ENCODE measurements around the gene ZNF253. TPM values are rescaled to one million over a fixed set of nuclear protein-coding genes. Genes with fewer than 3 reads are reported as not detected.
"Not testable (repeated sequence)": the region's sequence is repeated elsewhere in the genome, so short reads cannot be mapped to it uniquely, and the experiment has no call there.

ZNF253 gene
- total RNA-seq, 1 donor from 2014 or later, result 2.1 TPM

- TF ChIP-seq, protein P1, sequence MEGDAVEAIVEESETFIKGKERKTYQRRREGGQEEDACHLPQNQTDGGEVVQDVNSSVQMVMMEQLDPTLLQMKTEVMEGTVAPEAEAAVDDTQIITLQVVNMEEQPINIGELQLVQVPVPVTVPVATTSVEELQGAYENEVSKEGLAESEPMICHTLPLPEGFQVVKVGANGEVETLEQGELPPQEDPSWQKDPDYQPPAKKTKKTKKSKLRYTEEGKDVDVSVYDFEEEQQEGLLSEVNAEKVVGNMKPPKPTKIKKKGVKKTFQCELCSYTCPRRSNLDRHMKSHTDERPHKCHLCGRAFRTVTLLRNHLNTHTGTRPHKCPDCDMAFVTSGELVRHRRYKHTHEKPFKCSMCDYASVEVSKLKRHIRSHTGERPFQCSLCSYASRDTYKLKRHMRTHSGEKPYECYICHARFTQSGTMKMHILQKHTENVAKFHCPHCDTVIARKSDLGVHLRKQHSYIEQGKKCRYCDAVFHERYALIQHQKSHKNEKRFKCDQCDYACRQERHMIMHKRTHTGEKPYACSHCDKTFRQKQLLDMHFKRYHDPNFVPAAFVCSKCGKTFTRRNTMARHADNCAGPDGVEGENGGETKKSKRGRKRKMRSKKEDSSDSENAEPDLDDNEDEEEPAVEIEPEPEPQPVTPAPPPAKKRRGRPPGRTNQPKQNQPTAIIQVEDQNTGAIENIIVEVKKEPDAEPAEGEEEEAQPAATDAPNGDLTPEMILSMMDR (IDR thresholded peaks at IDR 0.05; ENCODE audit: insufficient read depth, low read length, severe bottlenecking), result no peak
- FAIRE-seq, result no peak
- no peak for DNase-seq (ENCODE audit: low read depth)
- Histone ChIP-seq H3K36me3 (ENCODE audit: control insufficient read depth, insufficient read depth, low read length) (no peaks in the 10 kb centered on the region), H3K4me3 (ENCODE audit: low read depth, low read length) (no peak overlapping the region), H3K27me3 (ENCODE audit: control insufficient read depth, insufficient read depth, low read length) (no peaks in the 10 kb centered on the region)
Observed at GRCh38 chr19:19823916-19824315, 41.8 kb upstream of the ZNF253 start.

- no peaks in the 10 kb centered on the region for H3K27me3 ChIP-seq (ENCODE audit: control insufficient read depth, insufficient read depth, low read length)
- H3K36me3 ChIP-seq (ENCODE audit: control insufficient read depth, insufficient read depth, low read length), result no peaks in the 10 kb centered on the region
- FAIRE-seq (no peak), DNase-seq (ENCODE audit: low read depth) (no peak)
- no peak overlapping the region for H3K4me3 ChIP-seq (ENCODE audit: low read depth, low read length)
- TF ChIP-seq, protein P1 (IDR thresholded peaks at IDR 0.05; ENCODE audit: insufficient read depth, low read length, severe bottlenecking), result no peak
Observed at GRCh38 chr19:19826875-19827274, 38.8 kb upstream of the ZNF253 start.

GRCh38 chr19:19835560-19836038 lies 30.1 kb upstream of the ZNF253 start:
- no peaks in the 10 kb centered on the region for H3K27me3 ChIP-seq (ENCODE audit: control insufficient read depth, insufficient read depth, low read length)
- H3K36me3 ChIP-seq (ENCODE audit: control insufficient read depth, insufficient read depth, low read length), result no peaks in the 10 kb centered on the region
- no peak for FAIRE-seq

DNA sequence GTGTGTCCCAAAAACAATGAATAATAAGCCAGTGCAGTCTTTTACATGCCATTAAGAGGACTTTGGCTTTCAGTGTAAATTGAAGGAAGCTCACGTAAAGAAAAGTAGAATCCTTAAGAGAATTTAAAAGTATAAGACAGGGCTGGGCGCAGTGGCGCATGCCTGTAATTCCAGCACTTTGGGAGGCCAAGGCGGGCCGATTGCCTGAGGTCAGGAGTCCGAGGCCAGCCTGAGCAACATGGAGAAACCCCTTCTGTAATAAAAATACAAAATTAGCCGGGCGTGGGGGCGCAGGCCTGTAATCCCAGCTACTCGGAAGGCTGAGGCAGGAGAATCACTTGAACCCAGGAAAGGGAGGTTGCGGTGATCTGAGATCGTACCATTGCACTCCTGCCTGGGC lies 17.9 kb upstream of the ZNF253 start:
- Histone ChIP-seq H3K4me3 (ENCODE audit: low read depth, low read length) (no peak overlapping the region), H3K36me3 (ENCODE audit: control insufficient read depth, insufficient read depth, low read length) (no peaks in the 10 kb centered on the region), H3K27me3 (ENCODE audit: control insufficient read depth, insufficient read depth, low read length) (no peaks in the 10 kb centered on the region)
- TF ChIP-seq, protein P1 (IDR thresholded peaks at IDR 0.05; ENCODE audit: insufficient read depth, low read length, severe bottlenecking), result no peak
- DNase-seq (ENCODE audit: low read depth), result no peak
- no peak for FAIRE-seq

More at GRCh38 chr19:19835560-19836038, 30.1 kb upstream of the ZNF253 start:
- H3K4me3 ChIP-seq (ENCODE audit: low read depth, low read length), result no peak overlapping the region
- DNase-seq (ENCODE audit: low read depth), result no peak
- TF ChIP-seq, protein P1 (IDR thresholded peaks at IDR 0.05; ENCODE audit: insufficient read depth, low read length, severe bottlenecking), result no peak

- Histone ChIP-seq H3K36me3 (ENCODE audit: control insufficient read depth, insufficient read depth, low read length) (no peaks in the 10 kb centered on the region), H3K27me3 (ENCODE audit: control insufficient read depth, insufficient read depth, low read length) (no peaks in the 10 kb centered on the region), H3K4me3 (ENCODE audit: low read depth, low read length) (no peak overlapping the region)
- no peak for FAIRE-seq
- TF ChIP-seq, protein P1 (IDR thresholded peaks at IDR 0.05; ENCODE audit: insufficient read depth, low read length, severe bottlenecking), result no peak
- no peak for DNase-seq (ENCODE audit: low read depth)
Observed at GRCh38 chr19:19849056-19849455, 16.6 kb upstream of the ZNF253 start.

- not testable (repeated sequence) for H3K27me3 ChIP-seq (ENCODE audit: control insufficient read depth, insufficient read depth, low read length); FAIRE-seq; DNase-seq (ENCODE audit: low read depth); H3K4me3 ChIP-seq (ENCODE audit: low read depth, low read length); H3K36me3 ChIP-seq (ENCODE audit: control insufficient read depth, insufficient read depth, low read length)
Observed at GRCh38 chr19:19851740-19852139, 13.9 kb upstream of the ZNF253 start.

All from bronchial epithelial cell (primary cell).